ENCODE measurements around the gene ANO8. TPM values are rescaled to one million over a fixed set of nuclear protein-coding genes. Genes with fewer than 3 reads are reported as not detected.
A peak's percentile ranks its signal among the peaks of the same experiment; 100 is the strongest.

ANO8 gene
- total RNA-seq, 1 donor from 2014 or later = 34.8 TPM

- peaks cover 13 to 18% of the 10 kb centered on the region in 2 donors for H3K4me1 ChIP-seq
- peak overlapping the region; percentile 17 to 51 for H3K4me3 ChIP-seq
- TF ChIP-seq CTCF (IDR thresholded peaks at IDR 0.05) = no peak
- DNase-seq (ENCODE audit: low spot score in 2 of 2) = no peak
- H3K27ac ChIP-seq = peak overlapping the region in 1 of 2 donors; percentile 39
- intact Hi-C loops (cut with DNase I) = no loop called here
- no peaks in the 10 kb centered on the region for H3K27me3 ChIP-seq
- H3K9me3 ChIP-seq = no peaks in the 10 kb centered on the region
- H3K36me3 ChIP-seq = peaks cover 29% of the 10 kb centered on the region in 2 donors
These were observed 10.7 kb downstream of the ANO8 start for GRCh38 chr19:17323964-17324332.

- TF ChIP-seq CTCF (IDR thresholded peaks at IDR 0.05) = no peak
- Histone ChIP-seq H3K36me3 (peaks cover 30 to 33% of the 10 kb centered on the region in 2 donors), H3K27ac (peak overlapping the region in 1 of 2 donors; percentile 39), H3K4me3 (peak overlapping the region; percentile 17 to 51), H3K4me1 (peaks cover 13 to 18% of the 10 kb centered on the region in 2 donors), H3K27me3 (no peaks in the 10 kb centered on the region), H3K9me3 (no peaks in the 10 kb centered on the region)
- intact Hi-C loops (cut with DNase I) = no loop called here
- DNase-seq (ENCODE audit: low spot score in 2 of 2) = no peak
These were observed 11.2 kb downstream of the ANO8 start for GRCh38 chr19:17323300-17323963.

GRCh38 chr19:17322854-17323253 lies 11.8 kb downstream of the ANO8 start:
- H3K36me3 ChIP-seq = peaks cover 30 to 33% of the 10 kb centered on the region in 2 donors
- H3K27ac ChIP-seq = peak overlapping the region; percentile 0 to 1
- H3K9me3 ChIP-seq = no peaks in the 10 kb centered on the region
- intact Hi-C loops (cut with DNase I) = no loop called here
- no peak for DNase-seq (ENCODE audit: low spot score in 2 of 2)
- H3K27me3 ChIP-seq = no peaks in the 10 kb centered on the region
- peaks cover 13 to 18% of the 10 kb centered on the region in 2 donors for H3K4me1 ChIP-seq
- TF ChIP-seq CTCF (IDR thresholded peaks at IDR 0.05) = no peak
- peak overlapping the region in 1 of 2 donors; percentile 51 for H3K4me3 ChIP-seq

GRCh38 chr19:17321655-17322489 lies 12.8 kb downstream of the ANO8 start:
- intact Hi-C loops (cut with DNase I) = no loop called here
- no peaks in the 10 kb centered on the region for H3K27me3 ChIP-seq
- peaks cover 32 to 33% of the 10 kb centered on the region in 2 donors for H3K36me3 ChIP-seq
- H3K4me1 ChIP-seq = peaks cover 13 to 18% of the 10 kb centered on the region in 2 donors
- no peak overlapping the region for H3K4me3 ChIP-seq
- H3K9me3 ChIP-seq = no peaks in the 10 kb centered on the region
- no peak for DNase-seq (ENCODE audit: low spot score in 2 of 2)
- no peak for TF ChIP-seq CTCF (IDR thresholded peaks at IDR 0.05)
- no peak overlapping the region for H3K27ac ChIP-seq

- TF ChIP-seq CTCF (IDR thresholded peaks at IDR 0.05) = no peak
- Histone ChIP-seq H3K27me3 (no peaks in the 10 kb centered on the region), H3K4me1 (peaks cover 6 to 10% of the 10 kb centered on the region in 2 donors), H3K9me3 (no peaks in the 10 kb centered on the region), H3K4me3 (no peak overlapping the region), H3K36me3 (peaks cover 43 to 46% of the 10 kb centered on the region in 2 donors), H3K27ac (no peak overlapping the region)
- DNase-seq (ENCODE audit: low spot score in 2 of 2) = no peak
- intact Hi-C loops (cut with DNase I) = no loop called here
These were observed 14.2 kb downstream of the ANO8 start for GRCh38 chr19:17320435-17320834.

Data from ascending aorta (tissue), 2 donors.